A549 treated with AZD9567 at 1 μM for 4 hours (cell line): ENCODE measurements around the gene POU3F3. TPM values are rescaled to one million over a fixed set of nuclear protein-coding genes. Genes with fewer than 3 reads are reported as not detected.

ENCODE experiments used
- total RNA-seq: library from RNA; stranded (reverse); fragments of 200-300 nt; extraction: Qiagen RNA extraction; gene quantifications from 5 replicates; pipeline ENCODE4 v1.2.3, GENCODE V29; 2022; ENCODE audit not compliant: insufficient read depth

POU3F3 gene
- total RNA-seq, result 0.02 to 0.03 TPM in 2 of 5 replicates, not detected in the others

DNA sequence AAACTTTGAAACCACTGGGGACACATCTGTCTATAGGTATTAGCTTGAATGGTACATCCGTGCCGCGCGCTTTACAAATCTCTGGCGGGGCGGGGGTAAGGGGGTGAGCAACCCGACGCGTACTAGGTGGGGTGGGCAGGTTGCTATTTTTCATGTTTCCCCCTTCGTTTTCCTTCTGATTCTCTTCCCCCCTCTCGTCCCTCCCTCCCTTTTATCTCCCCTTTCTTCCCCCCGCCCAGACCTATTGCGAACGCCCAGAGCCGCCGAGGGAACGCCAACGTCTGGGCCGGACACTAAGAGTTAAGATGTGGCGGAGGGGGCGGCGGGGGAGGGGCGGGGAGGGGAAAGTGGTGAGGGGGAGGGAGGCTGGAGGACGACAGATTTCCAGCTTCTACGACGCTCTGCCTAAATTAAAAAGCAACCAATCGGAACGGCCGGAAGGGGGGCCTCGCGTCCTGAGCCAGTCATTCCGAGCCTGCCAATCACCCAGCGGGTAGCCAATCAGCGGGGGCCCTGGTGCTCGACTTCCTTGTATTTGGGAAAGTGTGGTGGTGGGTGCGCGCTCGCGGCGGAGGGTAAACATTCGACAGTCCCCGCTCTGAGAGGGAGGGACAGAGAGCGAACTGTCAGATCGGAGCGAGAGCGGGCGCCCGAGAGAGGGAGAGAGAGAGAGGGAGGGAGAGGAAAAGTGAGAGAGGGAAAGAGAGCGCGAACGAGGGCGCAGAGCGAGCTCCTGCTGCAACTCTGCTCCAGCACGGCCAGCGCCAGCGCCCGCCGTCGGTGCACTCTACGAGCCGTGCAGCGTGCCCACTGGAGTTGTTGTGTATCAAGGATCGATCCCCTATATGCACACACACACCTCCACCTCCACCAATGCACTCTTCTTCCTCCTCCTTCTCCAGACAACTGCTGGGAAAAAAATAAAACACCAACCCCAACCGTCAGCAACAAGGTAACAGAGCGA lies at the start of gene POU3F3:
TSS of gene POU3F3 (plus strand) at position 582 of the 964 bp plus-strand sequence. CDS start 1,396 bp downstream, outside the sequence.

Other genes starting within 250 kb of the POU3F3 start
- gene MRPS9, start 184.0 kb downstream of the POU3F3 start, total RNA-seq, result 30.3 to 40.4 TPM (median 32.5 TPM) in 5 replicates